ENCODE data around the gene PRDM16. TPM values are rescaled to one million over a fixed set of nuclear protein-coding genes. Genes with fewer than 3 reads are reported as not detected.

The PRDM16 gene
- total and polyA plus RNA-seq, 7 donors = 0.04 to 1.2 (median 0.31) TPM

- H3K4me3 ChIP-seq = no peak overlapping the region
- H3K36me3 ChIP-seq (ENCODE audit: insufficient read depth in 1 of 2, low read depth in 1 of 2) = no peaks in the 10 kb centered on the region
- ATAC-seq (no peak), DNase-seq (no peak)
- H3K27me3 ChIP-seq (ENCODE audit: insufficient read depth in 3 of 3, low read length in 2 of 3) = peaks cover 0 to 17% (median 8%) of the 10 kb centered on the region in 3 donors
- H3K9me3 ChIP-seq = no peaks in the 10 kb centered on the region
- H3K27ac ChIP-seq = no peak overlapping the region
- TF ChIP-seq CTCF (IDR thresholded peaks at IDR 0.05) = no peak
- WGBS, 3 donors = 66 to 74% (median 67%) methylated on average over 26 to 29 of the region's 29 CpGs
- no peaks in the 10 kb centered on the region for H3K4me1 ChIP-seq
- intact Hi-C loops (cut with DNase I) = no loop called here
Observed at GRCh38 chr1:3135073-3135702, 66.2 kb downstream of the PRDM16 start.

GRCh38 chr1:3135744-3136455 lies 66.9 kb downstream of the PRDM16 start:
- intact Hi-C loops (cut with DNase I) = no loop called here
- TF ChIP-seq CTCF (IDR thresholded peaks at IDR 0.05) = no peak
- Histone ChIP-seq H3K9me3 (no peaks in the 10 kb centered on the region), H3K36me3 (ENCODE audit: insufficient read depth in 1 of 2, low read depth in 1 of 2) (no peaks in the 10 kb centered on the region), H3K27me3 (ENCODE audit: insufficient read depth in 3 of 3, low read length in 2 of 3) (peaks cover 0 to 24% (median 12%) of the 10 kb centered on the region in 3 donors), H3K27ac (no peak overlapping the region), H3K4me1 (no peaks in the 10 kb centered on the region), H3K4me3 (no peak overlapping the region)
- ATAC-seq (no peak), DNase-seq (no peak)
- 81 to 86% (median 85%) methylated on average over 31 to 35 of the region's 35 CpGs for WGBS, 3 donors

- H3K9me3 ChIP-seq = no peaks in the 10 kb centered on the region
- no peak overlapping the region for H3K27ac ChIP-seq
- no peak overlapping the region for H3K4me3 ChIP-seq
- ATAC-seq = no peak
- H3K4me1 ChIP-seq = no peaks in the 10 kb centered on the region
- DNase-seq = no peak
- WGBS, 3 donors = 73 to 82% (median 75%) methylated on average over 5 of the region's 5 CpGs
- H3K36me3 ChIP-seq (ENCODE audit: insufficient read depth in 1 of 2, low read depth in 1 of 2) = no peaks in the 10 kb centered on the region
- no peak for TF ChIP-seq CTCF (IDR thresholded peaks at IDR 0.05)
- intact Hi-C loops (cut with DNase I) = no loop called here
- H3K27me3 ChIP-seq (ENCODE audit: insufficient read depth in 3 of 3, low read length in 2 of 3) = peaks cover 0 to 26% (median 15%) of the 10 kb centered on the region in 3 donors
Observed at GRCh38 chr1:3136532-3136931, 67.5 kb downstream of the PRDM16 start.

- H3K27ac ChIP-seq = no peak overlapping the region
- H3K4me3 ChIP-seq = no peak overlapping the region
- 75 to 78% (median 75%) methylated on average over 26 to 28 of the region's 28 CpGs for WGBS, 3 donors
- ATAC-seq = no peak
- H3K9me3 ChIP-seq = no peaks in the 10 kb centered on the region
- H3K36me3 ChIP-seq (ENCODE audit: insufficient read depth in 1 of 2, low read depth in 1 of 2) = no peaks in the 10 kb centered on the region
- intact Hi-C loops (cut with DNase I) = no loop called here
- no peak for TF ChIP-seq CTCF (IDR thresholded peaks at IDR 0.05)
- H3K4me1 ChIP-seq = no peaks in the 10 kb centered on the region
- DNase-seq = no peak
- H3K27me3 ChIP-seq (ENCODE audit: insufficient read depth in 3 of 3, low read length in 2 of 3) = peaks cover 0 to 35% (median 12%) of the 10 kb centered on the region in 3 donors
Observed at GRCh38 chr1:3137111-3138100, 68.4 kb downstream of the PRDM16 start.
